Pulmonary artery endothelial cell (primary cell): Measurements from ENCODE around the gene CRAMP1. TPM values are rescaled to one million over a fixed set of nuclear protein-coding genes. Genes with fewer than 3 reads are reported as not detected.
"Not testable (repeated sequence)": the region's sequence is repeated elsewhere in the genome, so short reads cannot be mapped to it uniquely, and the experiment has no call there.

Source experiments
- DNase-seq: peaks from one replicate; pipeline ENCODE4 v3.0.0-alpha.2; 2011; ENCODE audit warnings: low read depth, low spot score
- total RNA-seq: library from RNA; depleted of rRNA; stranded (reverse); fragments of >200 nt; gene quantifications from 2 replicates; pipeline ENCODE4 v1.2.3, GENCODE V29; 2014

The CRAMP1 gene
- total RNA-seq: 6.7 and 9.3 TPM in 2 replicates

GRCh38 chr16:1612320-1613111 is at the start of gene CRAMP1:
TSS of gene CRAMP1 (plus strand) at chr16:1612360. CDS start at chr16:1614640, 2,280 bp downstream.
- no peak for DNase-seq

DNA sequence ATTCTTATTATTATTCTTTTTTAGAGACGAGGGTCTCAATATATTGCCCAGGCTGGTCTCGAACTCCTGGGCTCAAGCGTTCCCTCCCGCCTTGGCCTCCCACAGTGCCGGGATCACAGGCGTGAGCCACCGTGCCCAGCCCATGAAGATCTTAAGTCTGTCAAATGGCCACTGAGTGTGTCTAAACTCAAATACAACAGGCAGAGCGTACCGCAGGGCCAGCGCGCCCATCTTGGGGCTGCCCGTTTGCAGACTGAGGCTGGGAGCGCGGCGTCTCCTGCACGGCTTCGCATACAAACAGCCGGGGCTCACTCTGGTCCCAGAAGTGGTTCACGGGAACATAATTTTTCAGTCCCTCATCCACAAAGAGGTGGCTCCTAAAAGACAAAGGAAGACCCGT is 48.4 kb upstream of the CRAMP1 start:
- no peak for DNase-seq

DNA sequence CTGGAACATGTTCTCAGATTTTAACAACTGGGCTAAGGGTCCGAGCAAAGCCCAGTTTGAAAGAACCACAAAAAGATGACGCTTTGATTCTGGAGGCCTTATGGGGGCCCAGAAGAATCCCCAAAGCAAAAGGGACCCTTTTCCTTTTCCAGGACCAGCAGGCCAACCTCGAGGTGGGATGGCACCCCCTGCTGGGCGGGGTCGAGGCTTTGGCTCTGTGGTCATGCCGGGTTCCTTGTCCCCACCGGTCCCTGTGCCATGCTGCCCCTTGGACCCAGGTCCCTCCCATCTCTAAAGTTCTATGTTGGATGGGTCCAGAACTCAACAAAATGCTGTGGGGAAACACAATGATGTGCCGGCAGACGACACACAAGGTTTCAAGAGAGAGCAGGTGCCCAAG is 47.8 kb upstream of the CRAMP1 start:
- no peak for DNase-seq

GRCh38 chr16:1565083-1565805 is 46.9 kb upstream of the CRAMP1 start:
- no peak for DNase-seq

GRCh38 chr16:1567988-1568387 is 44.2 kb upstream of the CRAMP1 start:
- DNase-seq: no peak

DNA sequence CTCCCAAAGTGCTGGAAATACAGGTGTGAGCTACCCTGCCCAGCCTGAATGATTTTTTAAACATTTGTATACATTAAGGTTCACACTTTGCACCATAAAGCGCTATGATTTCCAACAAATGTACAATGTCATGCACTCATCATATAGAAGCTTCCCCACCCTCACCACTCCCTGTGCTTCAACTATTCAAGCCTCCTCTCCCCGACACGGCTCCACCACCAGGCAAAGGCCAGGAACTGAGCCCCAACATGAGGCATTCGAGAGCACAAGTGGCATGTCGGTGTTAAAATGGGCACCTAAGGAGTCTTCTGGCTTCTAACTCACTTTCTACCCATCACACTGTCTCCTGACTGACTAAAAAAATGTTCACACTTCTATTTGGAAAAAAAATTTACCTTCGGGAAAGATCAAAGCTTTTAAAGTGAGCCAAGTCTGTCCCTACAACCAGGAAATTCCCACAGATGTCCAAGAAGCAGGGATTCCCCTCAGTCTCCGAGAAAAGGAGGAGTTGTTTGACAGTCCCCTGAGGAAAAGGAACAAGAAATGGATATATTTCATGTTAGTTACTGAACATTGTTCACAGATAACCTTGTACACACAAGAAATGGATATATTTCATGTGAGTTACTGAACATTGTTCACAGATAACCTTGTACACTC is 41.0 kb upstream of the CRAMP1 start:
- no peak for DNase-seq

DNA sequence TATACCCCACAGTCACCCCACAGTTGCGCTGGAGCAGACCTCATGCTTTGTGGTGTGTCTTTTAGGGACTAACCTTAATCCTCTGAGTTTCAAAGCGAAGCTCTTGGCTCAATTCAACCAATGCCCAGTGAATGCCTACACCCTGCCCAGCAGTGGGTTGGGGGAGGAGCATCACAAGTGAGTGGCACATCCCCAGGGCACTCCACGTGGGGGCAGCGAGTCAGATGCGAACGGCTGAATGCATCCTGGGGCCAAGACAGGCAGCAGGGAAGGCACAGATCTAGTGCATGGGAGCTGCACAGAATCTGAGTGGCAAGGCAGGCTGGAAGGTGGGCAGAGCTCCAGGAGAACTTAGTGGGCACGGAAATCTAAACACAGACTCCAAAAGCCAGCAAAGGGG is 39.5 kb upstream of the CRAMP1 start:
- DNase-seq: no peak

DNA sequence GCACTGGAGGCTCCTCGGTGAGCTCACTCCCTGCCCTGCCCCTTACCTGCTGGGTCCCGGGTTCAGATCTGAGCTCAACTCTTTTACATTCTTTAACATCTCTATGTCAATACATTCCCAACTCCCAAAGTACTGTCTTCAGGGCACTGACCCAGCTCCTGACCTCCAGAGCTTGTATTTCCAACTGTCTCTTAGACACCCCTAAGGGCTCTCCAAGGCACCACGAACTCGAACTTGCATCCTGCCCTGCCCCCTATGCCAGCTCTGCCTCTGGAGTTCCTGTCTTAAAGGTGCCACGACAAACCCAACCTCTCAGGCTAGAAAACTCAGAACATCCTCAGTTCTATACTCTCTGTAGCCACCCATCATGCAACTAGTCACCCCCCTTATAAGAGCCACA is 38.9 kb upstream of the CRAMP1 start:
- no peak for DNase-seq

- no peak for DNase-seq
These were observed 36.6 kb upstream of the CRAMP1 start for GRCh38 chr16:1575578-1575977.

DNA sequence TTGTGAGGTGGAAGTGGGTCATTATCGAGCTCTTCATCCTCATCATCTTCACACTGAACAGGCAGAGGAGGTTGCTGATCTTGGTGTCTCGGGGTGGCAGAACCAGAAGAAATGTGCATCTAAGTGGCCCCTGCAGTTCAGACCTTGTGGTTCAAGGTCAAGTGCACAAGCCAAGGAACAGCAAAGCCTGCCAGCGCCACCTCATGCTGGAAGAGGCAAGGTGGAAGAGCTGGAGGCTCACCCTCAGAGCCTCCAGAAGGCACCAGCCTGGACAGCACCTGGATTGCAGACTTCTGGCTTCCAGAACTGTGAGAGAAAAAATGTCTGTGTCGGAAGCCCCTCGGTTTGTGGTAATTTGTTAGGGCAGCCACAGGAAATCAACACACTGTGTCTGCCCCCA is 32.9 kb upstream of the CRAMP1 start:
- no peak for DNase-seq

DNA sequence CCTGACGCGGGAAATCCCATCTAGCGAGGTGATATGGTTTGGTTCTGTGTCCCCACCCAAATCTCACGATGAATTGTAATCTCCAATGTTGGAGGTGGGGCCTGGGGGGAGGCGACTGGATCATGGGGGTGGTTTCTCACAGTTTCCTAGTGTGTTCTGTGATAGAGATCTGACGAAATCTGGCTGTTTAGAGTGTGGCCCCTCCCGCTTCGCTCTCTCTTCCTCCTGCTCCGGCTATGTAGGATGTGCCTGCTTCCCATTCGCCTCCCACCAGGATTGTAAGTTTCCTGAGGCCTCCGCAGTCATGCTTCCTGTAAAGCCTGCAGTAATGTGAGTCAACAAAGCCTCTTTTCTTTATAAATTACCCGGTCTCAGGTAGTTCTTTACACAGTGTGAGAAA is 31.9 kb upstream of the CRAMP1 start:
- peak; percentile 3 for DNase-seq

DNA sequence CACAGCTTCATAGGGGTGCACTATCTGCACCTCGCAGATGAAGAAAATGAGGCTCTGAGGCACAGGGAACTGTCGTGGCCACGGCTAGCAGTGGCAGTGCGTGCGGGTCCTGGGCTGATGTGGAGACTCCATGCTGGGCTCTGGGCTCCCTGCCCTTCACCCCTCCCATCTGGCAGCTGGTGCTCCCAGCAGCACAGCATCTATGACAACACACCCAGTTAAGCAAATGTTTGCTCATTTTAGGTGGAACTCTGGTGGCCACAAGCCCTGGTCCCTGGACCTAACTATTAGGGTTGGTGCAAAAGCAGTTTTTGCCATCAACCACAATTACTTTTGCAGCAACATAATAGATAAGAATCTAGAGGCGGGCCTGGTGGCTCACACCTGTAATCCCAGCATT is 31.2 kb upstream of the CRAMP1 start:
- no peak for DNase-seq

GRCh38 chr16:1581804-1582203 is 30.4 kb upstream of the CRAMP1 start:
- no peak for DNase-seq

GRCh38 chr16:1583180-1583579 is 29.0 kb upstream of the CRAMP1 start:
- no peak for DNase-seq

DNA sequence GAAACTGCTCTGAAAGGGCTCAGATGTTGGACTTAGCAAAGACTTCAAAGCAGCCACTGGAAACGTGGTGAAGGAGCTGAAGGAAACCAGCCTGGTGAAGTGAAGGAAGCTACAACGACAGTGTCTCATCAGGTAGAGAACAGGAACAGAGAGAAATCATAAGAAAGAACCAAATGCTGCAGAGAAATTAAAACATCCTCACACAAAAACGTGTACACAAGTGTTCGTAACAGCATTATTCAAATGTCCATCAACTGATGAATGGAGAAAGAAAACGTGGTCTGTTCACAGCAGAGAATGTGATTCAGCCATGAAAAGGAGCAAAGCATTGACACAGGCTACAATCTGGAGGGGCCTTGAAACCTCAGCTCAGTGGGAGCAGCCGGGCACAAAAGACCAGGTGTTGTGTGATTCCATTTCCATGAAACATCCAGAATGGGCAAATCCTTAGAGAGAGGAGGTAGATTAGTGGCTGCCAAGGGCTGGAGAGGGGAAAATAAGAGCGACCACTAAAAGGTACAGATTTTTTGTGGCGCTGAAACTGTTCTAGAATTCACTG is 27.2 kb upstream of the CRAMP1 start:
- DNase-seq: no peak

GRCh38 chr16:1590366-1590765 is 21.8 kb upstream of the CRAMP1 start:
- no peak for DNase-seq

DNA sequence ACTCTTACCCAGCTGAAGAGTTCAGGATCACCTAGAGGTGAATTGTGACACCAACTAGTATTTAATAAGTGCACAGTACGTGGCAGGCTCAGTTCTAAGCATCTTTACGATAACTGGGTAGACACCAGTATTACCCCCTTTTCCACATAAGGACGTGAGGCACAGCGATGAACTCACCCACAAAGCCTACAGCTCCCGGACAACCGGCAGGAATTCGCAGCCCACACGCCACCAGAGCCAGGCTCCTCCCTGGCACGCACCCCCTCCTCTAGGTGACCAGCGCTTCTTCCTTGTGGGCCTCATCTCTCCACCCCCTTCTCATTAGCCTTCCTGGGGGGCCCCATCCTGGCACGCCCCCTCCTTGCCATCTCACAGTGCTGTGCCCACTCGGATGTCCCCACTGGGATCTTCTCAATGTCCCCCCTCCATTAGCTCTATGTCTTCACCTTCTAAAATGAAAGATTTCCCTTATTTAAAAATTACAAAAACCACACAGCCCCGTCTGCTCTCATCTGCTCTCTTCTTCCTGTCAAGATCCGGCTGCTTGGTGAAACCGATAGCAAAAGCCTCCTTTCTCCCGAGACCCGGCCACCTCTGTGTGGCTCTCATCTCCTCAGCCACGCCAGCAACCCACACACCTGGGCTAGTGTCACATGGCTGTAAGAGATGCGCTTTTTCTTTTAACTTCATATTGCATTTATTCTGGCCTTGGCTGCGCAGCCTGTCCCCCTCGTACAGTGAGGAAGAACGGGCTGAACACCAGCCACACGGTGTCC is 21.0 kb upstream of the CRAMP1 start:
- DNase-seq: no peak

- no peak for DNase-seq
These were observed 19.7 kb upstream of the CRAMP1 start for GRCh38 chr16:1592446-1592845.

GRCh38 chr16:1595511-1595910 is 16.6 kb upstream of the CRAMP1 start:
- DNase-seq: not testable (repeated sequence)

- DNase-seq: no peak
These were observed 15.6 kb upstream of the CRAMP1 start for GRCh38 chr16:1596516-1596915.

DNA sequence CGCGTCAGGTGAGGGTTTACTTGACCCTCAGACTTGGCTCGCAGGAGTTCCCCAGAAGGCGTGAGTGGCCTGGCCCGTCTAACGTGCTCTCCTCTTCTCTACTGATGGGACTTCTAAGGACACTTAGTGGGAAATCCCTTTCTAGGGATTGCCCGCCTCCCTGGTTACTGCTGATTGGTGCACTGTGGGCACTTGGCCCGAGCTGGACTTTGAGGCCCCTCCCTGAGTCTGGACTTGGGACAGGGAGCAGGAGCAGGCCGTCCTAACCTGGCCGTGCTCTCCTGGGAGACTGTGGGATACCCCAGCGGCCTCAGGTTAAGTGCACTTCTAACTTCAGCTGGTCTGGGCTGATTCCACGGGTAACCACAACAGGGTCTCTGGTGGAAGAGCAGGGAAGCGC is 15.0 kb upstream of the CRAMP1 start:
- DNase-seq: no peak
